Fibroblast of lung (primary cell): ENCODE data around the gene ADRB1.

Experiments used
- EZH2 ChIP-seq: IDR thresholded peaks from 2 replicates; pipeline ENCODE4 v1.5.1; 2012; ENCODE audit warnings: low read length, control low read depth, mild to moderate bottlenecking; ENCODE audit errors: missing control alignments
- TF ChIP-seq, protein P1 (sequence below), 2 donors: IDR thresholded peaks in 1 of 2; conservative IDR thresholded peaks in 1 of 2; 1 replicate in 1 of 2; 2 replicates in 1 of 2; pipeline ENCODE4 v1.5.1; 2011 to 2012; ENCODE audit warnings: low read length in 2 of 2, control low read depth in 1 of 2, inconsistent platforms in 1 of 2, low read depth in 1 of 2, mild to moderate bottlenecking in 1 of 2

DNA sequence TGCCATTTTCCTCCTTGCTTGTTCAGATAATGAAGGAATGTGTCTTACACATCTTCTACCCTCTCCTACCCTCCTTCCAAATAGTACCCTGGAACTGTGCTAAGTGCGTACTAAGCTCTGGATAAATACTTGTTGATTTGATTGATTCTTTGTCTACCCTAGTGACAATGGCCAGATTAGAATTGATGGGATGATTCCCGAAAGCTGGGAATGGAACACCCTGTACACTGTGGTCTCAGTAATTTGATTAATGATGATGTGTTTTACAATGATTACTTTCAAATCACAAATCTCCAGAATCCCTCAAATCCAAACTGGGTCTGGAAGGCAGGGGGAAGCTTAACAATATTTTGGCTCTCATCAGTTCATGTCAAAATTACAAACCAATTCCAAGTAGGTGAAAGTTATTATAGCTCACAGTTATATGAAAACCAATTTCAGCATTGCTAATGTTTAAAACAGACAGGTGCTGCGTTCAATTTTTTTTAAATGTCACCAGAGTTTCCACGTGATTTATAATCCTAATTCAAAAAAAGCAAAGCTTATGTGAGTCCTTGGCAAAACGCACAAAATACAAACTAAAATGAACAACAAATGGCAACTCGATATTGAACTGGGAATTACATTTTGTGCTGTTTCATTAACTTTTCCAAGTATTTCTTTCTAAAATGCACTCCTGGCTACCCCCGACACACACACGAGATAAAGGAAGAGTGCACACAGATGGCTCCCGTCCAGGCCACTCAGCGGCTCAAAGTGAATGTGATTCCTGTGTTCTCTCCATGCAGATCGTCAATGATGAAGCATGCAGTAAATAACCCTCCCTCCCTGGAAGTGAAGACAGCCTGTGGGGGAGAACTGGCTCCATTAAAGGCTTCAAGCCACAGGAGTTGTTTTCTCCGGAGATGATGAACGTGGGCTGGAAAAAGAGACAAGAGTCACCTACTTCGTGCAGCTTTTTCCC is 21.7 kb upstream of the ADRB1 start:
- TF ChIP-seq, protein P1, sequence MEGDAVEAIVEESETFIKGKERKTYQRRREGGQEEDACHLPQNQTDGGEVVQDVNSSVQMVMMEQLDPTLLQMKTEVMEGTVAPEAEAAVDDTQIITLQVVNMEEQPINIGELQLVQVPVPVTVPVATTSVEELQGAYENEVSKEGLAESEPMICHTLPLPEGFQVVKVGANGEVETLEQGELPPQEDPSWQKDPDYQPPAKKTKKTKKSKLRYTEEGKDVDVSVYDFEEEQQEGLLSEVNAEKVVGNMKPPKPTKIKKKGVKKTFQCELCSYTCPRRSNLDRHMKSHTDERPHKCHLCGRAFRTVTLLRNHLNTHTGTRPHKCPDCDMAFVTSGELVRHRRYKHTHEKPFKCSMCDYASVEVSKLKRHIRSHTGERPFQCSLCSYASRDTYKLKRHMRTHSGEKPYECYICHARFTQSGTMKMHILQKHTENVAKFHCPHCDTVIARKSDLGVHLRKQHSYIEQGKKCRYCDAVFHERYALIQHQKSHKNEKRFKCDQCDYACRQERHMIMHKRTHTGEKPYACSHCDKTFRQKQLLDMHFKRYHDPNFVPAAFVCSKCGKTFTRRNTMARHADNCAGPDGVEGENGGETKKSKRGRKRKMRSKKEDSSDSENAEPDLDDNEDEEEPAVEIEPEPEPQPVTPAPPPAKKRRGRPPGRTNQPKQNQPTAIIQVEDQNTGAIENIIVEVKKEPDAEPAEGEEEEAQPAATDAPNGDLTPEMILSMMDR (conservative IDR thresholded peaks at IDR 0.05 in 1 of 2, IDR thresholded peaks at IDR 0.05 in 1 of 2; ENCODE audit: low read depth in 1 of 2, low read length in 2 of 2) = no peak
- no peak for TF ChIP-seq EZH2
